ENCODE measurements around the gene PACS1.

Gene PACS1

DNA sequence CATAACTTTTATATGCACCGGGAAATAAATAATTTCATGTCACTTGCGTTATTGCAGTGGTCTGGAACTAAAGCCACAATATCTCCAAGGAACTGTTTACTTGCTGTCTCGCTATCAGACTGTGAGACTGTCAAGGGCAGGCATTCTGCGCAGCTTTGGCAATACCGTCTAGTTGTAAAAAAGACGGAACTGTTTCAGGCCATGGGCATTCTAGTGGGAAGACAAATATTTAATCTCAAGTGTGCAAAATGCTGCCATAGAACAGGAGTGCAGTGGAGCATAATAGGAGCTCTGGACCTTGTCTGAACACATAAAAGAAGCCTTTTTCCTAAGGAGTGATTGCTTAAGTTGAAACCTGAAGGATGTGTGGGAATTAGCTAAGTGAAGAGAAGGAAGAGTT is 53.8 kb downstream of the PACS1 start:
- no peak for DNase-seq (ENCODE audit: extremely low spot score)
- CTCF ChIA-PET = no interaction called here
- TF ChIP-seq L3MBTL2 (conservative IDR thresholded peaks at IDR 0.05) = no peak
- no peak for TF ChIP-seq TARDBP (IDR thresholded peaks at IDR 0.05)
- POLR2A ChIA-PET = no interaction called here

DNA sequence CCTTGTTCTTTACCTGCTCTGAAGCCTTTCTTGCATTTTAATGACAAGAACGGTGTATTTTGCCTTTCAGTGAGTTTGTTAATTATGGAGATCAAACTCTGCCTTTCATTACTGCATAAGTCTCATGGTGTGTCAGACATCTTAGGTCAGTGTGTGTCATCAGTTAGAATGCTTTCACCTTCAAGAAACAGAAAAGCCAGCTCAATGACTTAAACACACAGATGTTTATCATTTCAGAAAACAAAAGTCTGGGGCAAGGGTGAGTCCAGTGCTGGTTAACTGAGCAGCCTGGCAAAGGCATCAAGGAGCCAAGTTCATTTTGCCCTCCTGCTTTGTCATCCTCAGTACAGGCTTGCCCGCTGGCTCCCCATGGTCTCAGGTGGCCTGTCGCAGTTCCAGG is 54.5 kb downstream of the PACS1 start:
- TF ChIP-seq CTBP1 (IDR thresholded peaks at IDR 0.05; ENCODE audit: borderline replicate concordance) (no peak), BHLHE40 (IDR thresholded peaks at IDR 0.05; ENCODE audit: borderline replicate concordance) (no peak), ELF4 (IDR thresholded peaks at IDR 0.05) (no peak), L3MBTL2 (conservative IDR thresholded peaks at IDR 0.05) (no peak), FOXK2 (IDR thresholded peaks at IDR 0.05) (no peak), TARDBP (IDR thresholded peaks at IDR 0.05) (no peak), ZNF384 (IDR thresholded peaks at IDR 0.05) (no peak), HDGF (IDR thresholded peaks at IDR 0.05; ENCODE audit: borderline replicate concordance) (no peak), NFRKB (IDR thresholded peaks at IDR 0.05) (no peak), LEF1 (IDR thresholded peaks at IDR 0.05; ENCODE audit: borderline replicate concordance) (no peak), FOXM1 (IDR thresholded peaks at IDR 0.05; ENCODE audit: borderline replicate concordance) (no peak), SUZ12 (IDR thresholded peaks at IDR 0.05) (no peak), SP1 (IDR thresholded peaks at IDR 0.05) (no peak), ARNT (IDR thresholded peaks at IDR 0.05) (no peak), FOXA1 (IDR thresholded peaks at IDR 0.05) (no peak)
- TF ChIP-seq, protein P1, sequence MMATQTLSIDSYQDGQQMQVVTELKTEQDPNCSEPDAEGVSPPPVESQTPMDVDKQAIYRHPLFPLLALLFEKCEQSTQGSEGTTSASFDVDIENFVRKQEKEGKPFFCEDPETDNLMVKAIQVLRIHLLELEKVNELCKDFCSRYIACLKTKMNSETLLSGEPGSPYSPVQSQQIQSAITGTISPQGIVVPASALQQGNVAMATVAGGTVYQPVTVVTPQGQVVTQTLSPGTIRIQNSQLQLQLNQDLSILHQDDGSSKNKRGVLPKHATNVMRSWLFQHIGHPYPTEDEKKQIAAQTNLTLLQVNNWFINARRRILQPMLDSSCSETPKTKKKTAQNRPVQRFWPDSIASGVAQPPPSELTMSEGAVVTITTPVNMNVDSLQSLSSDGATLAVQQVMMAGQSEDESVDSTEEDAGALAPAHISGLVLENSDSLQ (IDR thresholded peaks at IDR 0.05) = no peak
- no peak for DNase-seq (ENCODE audit: extremely low spot score)
- ChIA-PET POLR2A (no interaction called here), CTCF (no interaction called here)

DNA sequence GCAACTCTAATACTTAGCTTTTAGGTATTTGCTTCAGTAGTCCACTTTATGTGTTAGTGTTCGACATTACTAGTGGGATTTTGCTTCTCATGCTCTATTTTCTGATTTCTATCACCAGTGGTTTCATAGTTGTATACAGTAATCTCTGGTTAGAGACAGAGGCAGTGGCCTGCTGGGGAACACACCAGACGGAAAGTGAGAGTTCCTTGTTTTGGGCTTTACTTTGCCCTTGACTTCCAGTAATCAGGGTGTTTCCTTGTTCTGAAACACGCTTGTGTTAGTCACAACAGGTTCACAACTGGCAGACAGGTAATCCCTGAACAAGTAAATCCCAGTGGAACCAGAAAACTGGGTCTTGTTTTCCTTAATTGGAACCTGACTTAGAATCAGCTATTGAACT is 56.0 kb downstream of the PACS1 start:
- ChIA-PET CTCF (no interaction called here), POLR2A (no interaction called here)
- TF ChIP-seq CTBP1 (IDR thresholded peaks at IDR 0.05; ENCODE audit: borderline replicate concordance) (no peak), FOXM1 (IDR thresholded peaks at IDR 0.05; ENCODE audit: borderline replicate concordance) (no peak)
- DNase-seq (ENCODE audit: extremely low spot score) = no peak

DNA sequence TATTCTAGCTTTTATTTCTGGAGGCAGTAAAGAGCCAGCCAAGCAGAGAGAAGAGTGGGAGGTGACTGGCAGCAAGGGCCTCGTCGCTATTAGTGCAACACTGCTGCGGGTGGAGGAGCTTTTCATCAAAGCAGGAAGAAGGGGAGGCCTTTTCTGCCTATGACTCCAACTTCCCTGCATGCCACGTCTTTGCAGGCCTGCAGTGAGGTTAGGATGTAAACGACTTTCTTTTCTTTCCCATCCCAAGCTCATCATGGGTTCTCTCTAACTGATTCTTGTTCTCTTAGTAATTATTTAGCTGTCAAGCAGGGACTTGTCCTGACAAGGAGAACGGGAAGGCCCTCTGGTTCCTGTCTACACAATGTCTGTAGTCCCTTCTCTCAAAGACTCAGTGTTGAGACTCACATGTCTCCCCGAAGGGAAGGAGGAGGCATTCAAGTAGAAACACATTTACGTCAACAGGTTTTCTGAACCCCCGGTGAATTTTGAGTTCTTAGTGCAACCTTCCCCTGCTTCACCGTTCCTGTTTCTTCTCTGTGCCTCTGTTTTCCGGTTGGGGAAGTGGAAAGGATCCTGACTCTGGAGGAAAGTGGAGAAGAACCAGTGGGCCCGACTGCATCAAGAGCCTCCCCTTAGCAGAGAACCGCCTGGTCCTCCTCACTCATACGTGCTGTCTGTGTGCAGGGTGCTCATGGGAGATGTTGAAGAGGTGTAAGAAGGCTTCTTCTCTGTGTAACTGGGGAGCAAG is 56.9 kb downstream of the PACS1 start:
- CTCF ChIA-PET = no interaction called here
- DNase-seq (ENCODE audit: extremely low spot score) = no peak
- POLR2A ChIA-PET = no interaction called here
- TF ChIP-seq BHLHE40 (IDR thresholded peaks at IDR 0.05; ENCODE audit: borderline replicate concordance) (no peak), SUZ12 (IDR thresholded peaks at IDR 0.05) (no peak), FOXK2 (IDR thresholded peaks at IDR 0.05) (no peak), TARDBP (IDR thresholded peaks at IDR 0.05) (no peak), FOXA1 (IDR thresholded peaks at IDR 0.05) (no peak)
- TF ChIP-seq, protein P1 (IDR thresholded peaks at IDR 0.05) = no peak

DNA sequence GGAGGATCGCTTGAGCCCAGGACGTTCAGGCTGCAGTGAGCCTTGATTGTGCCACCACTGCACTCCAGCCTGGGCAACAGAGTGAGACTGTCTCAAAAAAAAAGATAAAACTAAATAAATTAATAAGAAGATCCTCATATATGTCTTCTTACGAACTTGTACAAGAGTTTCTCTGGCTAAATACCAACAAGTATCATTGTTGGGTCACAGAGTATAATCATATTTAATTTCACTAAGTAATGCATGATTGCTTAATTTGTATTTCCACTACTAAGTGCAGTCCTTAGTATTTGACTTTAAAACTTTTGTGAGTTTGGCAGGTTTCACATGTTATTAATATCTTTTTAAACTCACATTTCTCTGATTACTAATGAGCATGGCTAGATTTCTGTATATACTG is 60.9 kb downstream of the PACS1 start:
- ChIA-PET POLR2A (no interaction called here), CTCF (no interaction called here)
- DNase-seq (ENCODE audit: extremely low spot score) = no peak
- TF ChIP-seq SUZ12 (IDR thresholded peaks at IDR 0.05) (no peak), LEF1 (IDR thresholded peaks at IDR 0.05; ENCODE audit: borderline replicate concordance) (no peak), TARDBP (IDR thresholded peaks at IDR 0.05) (no peak), BHLHE40 (IDR thresholded peaks at IDR 0.05; ENCODE audit: borderline replicate concordance) (no peak), SP1 (IDR thresholded peaks at IDR 0.05) (no peak), FOXA1 (IDR thresholded peaks at IDR 0.05) (no peak), NFRKB (IDR thresholded peaks at IDR 0.05) (no peak), FOXK2 (IDR thresholded peaks at IDR 0.05) (no peak), ARNT (IDR thresholded peaks at IDR 0.05) (no peak), L3MBTL2 (conservative IDR thresholded peaks at IDR 0.05) (no peak)
- TF ChIP-seq, protein P1 (IDR thresholded peaks at IDR 0.05) = no peak

DNA sequence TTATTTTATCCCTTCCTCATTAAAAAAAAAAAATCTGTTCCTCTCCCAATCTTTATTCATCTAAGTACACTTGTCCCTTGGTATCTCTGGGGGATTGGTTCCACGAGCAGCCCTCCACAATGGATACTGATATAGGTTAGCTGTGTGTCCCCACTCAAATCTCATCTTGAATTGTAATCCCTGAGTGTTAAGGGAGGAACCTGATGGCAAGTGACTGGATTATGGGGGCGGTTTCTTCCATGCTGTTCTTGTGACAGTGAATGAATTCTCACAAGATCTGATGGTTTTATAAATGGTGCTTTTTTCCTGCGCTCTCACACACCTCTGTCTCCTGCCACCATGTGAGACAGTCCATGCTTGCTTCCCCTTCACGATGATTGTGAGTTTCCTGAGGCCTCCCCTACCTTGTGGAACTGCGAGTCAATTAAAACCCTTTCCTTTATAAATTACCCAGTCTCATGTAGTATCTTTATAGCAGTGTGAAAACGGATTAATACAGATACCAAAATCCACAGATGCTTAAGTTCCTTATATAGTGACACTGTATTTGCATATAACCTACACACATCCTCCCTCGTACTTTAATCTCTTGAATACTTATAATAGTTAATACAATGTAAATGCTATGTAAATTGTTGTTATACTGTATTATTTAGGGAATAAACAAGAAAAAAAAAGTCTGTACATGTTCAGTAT is 62.0 kb downstream of the PACS1 start:
- CTCF ChIA-PET = no interaction called here
- DNase-seq (ENCODE audit: extremely low spot score) = no peak
- TF ChIP-seq ARNT (IDR thresholded peaks at IDR 0.05) (no peak), L3MBTL2 (conservative IDR thresholded peaks at IDR 0.05) (no peak), FOXM1 (IDR thresholded peaks at IDR 0.05; ENCODE audit: borderline replicate concordance) (no peak), TARDBP (IDR thresholded peaks at IDR 0.05) (no peak)
- TF ChIP-seq, protein P1 (IDR thresholded peaks at IDR 0.05) = no peak
- POLR2A ChIA-PET = no interaction called here

Measured in HEK293T (cell line).